Measurements from ENCODE around the gene TSSK3.
"Not testable (repeated sequence)": the region's sequence is repeated elsewhere in the genome, so short reads cannot be mapped to it uniquely, and the experiment has no call there.

Gene TSSK3

DNA sequence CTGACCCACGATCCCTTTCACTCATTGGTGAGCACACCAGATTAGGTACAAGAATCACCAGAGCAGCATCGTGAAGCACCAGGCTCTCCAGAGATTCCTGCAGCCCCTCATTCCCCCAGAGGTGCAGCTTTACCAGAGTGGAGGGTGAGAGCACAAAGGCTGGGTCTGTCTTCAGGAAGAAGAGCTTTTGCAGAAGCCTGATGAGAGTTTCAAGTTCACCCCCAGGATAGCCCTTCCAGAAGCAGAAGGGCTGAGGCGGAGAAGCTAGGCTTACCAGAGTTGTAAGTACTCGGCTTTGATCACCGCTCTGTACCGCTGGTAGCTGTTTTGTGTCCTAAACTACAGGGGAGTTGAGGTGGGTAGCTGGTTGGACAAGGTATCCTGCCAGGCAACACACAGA lies 3.1 kb downstream of the TSSK3 start:
- DNase-seq = no peak

DNA sequence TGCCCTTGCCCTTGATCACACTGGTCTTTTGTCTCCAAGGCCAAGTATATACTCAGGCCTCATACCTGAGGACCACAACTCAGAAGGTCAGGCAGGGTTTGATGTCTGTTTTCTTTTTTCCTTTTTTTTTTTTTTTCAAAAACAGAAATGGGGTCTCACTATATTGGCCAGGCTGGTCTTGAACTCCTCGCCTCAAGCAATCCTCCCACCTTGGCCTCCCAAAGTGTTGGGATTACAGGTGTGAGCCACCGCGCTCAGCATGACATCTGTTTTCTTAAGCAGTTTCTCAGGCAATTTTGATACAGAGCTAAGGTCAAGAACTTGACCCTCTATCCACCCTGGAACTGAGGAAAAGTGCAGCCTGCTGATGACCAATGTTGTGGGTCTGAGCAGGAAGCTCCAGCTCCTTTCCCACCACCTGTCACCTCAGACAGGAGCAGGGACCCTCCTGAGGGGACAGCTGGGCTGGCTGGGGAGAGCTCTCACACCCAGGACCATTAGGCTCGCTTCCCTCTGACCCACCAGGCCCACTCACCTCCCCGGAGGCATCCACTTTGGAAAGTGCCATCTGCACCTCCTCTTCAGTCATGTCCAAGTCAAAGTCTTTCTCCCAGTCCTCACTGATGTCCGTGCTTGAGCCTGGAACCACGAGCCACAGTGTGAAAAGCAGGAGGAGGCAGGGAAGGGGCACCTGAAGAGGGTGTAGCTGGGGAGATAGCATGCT lies 5.7 kb downstream of the TSSK3 start:
- no peak for DNase-seq

DNA sequence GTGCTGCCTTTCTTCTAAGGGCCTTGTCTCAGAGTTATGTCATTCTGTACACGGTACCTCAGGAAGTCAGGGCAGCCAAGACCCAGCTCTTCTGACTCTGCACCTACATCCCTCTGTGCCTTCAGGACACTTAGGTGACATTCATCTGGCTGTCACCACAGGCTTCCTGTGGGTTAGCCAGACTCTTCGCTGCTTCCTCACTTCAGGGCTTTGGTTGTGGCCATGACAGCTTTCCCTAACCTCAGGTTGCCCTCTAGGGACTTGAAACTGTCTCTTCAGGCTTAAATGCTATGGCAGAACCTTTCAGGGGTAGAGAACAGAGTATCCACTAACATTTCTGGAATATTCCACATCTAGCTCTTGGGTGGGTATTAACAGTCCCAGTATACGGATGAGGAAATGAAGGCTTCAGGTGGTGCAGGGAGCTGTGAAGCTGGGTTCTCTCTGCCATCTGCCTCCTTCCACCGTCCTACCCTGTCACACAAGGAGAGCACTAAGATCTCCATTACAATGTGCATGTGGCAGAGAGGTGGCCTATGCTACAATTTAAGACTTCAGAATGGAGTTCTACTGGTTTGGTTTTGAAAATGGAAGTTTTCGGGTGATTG lies 9.9 kb downstream of the TSSK3 start:
- peak; percentile 81 for DNase-seq

DNA sequence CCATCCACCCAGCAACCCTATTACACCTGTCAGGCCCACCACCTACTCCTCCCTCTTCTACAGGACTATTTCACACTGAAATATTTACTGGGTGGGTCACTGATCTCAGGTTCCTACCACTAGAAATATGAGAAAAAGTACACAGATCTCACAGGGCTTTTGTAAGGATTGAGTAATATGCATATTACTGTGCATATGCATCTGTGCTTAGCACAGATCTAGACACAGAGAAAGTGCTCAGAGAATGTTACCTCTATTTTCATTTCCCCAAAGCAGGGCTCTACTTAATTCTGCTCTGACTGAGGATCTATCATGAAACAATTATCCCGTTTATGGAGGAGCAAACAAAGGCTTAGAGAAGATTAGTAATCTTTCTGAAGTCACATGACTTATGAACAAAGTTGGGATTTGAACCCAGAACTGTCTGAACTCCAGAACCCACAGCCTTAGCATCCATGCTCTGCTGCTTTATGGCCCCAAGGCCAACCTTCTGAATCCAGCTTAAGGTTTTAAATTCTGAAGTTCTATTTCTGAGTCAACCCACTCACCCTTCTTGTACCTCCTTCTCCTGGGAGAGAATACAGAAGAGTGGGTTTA lies 11.8 kb downstream of the TSSK3 start:
- no peak for DNase-seq

DNA sequence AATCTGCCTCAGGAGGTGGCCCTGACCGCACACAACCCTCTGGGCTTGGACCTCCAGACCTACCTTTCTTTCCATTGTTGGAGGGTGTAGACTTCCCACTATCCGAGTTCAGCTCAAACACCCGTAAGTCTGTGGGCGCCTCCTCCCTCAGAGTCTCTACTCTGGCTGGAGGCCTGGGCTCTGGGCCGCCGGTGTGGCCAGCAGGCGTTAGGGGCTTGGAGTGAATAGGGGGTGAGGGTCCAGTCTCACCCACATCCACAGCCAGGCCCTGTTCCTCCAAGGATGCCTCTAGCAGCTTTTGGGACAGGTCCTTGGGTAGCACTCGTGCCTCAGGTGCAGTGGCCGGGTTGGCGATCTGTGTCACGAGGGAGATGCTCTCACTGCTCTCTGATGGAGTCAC lies 13.9 kb downstream of the TSSK3 start:
- no peak for DNase-seq

DNA sequence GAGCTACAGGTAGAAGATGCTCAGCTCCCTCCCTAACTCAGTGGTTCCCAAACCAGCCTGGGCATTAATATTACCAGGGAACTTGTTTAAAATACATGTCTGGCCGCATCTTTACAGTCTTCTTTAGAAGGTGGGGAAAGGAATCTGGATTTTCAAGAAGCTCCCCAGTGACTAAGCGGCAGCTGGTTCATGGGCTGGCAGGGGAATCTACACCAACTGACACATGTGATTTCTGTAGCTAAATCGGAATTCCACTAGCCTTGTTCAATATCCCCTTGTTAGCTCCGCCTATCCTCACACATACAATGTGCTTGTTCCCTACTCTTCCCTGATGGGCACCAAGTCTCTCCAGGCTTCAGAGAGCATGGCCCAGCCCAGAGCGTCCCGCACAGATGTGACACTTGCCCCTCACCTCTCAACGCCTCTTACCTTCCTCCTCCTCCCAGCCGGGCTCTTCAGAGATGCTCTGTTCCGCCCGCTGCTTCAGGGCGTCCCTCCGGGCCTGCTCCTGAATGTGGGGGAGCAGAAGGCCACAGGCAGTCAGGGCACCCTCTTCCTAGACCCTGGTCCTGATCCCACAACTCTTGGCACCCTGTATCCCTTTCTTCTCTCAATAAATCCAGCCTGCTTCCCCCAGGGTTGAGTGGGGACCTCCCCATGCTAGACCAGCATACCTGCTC lies 15.3 kb downstream of the TSSK3 start:
- DNase-seq = no peak

DNA sequence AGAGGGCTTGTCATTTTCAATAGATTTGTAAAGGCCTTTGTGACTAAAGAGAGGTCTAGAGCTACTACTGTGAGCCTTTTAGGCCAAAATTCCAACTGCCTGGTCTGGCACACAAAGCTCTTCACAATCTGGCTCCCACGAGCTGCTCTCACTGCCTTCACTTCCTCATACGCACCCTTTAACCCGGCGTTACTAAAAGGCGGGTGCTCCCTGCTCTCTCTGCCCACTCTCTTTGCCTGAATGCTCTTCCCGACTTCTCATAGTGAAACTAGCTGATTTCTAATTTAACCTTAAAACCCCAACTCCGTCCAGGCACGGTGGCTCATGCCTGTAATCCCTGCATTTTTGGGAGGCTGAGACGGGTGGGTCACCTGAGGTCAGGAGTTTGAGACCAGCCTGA lies 17.7 kb downstream of the TSSK3 start:
- DNase-seq = no peak

DNA sequence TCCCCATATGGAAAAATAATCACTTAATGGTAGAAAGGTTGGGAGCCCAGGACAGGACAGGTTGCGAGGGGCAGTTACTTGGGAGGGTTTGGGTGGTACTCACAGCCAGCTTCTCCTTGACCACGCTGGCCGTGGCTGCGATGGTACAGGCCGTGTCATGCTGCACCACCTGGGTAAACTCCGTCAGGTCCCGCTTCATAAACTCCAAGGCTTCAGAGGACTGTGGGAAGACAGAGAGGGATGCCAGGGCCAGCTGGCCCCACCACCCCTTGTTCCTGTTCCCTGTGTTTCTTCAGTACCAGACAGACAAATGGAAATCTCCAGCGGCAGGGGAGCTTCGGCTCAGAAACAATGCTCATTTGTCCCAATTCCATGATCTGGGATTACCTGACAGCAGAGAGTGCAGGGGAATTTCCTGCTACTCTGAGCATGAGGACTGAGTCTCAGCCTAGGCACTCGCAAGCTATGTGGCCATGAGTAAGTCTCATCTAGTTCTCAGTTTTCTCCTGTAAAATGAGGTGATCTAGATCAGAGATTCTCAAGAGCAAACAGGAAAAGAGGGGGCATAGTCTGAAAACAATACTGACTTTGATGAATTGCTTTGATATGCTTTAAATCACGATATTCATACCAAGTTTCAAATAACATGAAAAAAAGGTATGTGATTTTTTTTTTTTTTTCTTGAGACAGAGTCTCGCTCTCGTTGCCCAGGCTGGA lies 24.5 kb downstream of the TSSK3 start:
- DNase-seq = no peak

DNA sequence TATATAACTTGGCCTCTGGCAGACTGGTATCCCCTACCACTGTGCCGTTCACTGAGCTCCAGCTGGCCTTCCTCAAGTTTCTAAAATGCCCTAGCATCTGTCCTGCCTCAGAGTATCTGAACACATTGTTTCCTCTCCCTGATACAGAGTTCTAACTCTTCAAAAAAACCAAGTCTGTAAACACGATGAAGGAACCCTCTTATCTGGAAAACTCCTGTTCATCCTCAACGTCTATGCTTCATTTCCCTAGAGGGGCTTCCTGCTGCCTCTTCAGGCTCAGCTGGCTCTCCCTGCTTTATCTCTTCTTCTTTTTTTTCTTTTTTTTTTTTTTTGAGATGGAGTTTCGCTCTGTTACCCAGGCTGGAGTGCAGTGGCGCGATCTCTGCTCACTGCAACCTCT lies 26.3 kb downstream of the TSSK3 start:
- DNase-seq = no peak

DNA sequence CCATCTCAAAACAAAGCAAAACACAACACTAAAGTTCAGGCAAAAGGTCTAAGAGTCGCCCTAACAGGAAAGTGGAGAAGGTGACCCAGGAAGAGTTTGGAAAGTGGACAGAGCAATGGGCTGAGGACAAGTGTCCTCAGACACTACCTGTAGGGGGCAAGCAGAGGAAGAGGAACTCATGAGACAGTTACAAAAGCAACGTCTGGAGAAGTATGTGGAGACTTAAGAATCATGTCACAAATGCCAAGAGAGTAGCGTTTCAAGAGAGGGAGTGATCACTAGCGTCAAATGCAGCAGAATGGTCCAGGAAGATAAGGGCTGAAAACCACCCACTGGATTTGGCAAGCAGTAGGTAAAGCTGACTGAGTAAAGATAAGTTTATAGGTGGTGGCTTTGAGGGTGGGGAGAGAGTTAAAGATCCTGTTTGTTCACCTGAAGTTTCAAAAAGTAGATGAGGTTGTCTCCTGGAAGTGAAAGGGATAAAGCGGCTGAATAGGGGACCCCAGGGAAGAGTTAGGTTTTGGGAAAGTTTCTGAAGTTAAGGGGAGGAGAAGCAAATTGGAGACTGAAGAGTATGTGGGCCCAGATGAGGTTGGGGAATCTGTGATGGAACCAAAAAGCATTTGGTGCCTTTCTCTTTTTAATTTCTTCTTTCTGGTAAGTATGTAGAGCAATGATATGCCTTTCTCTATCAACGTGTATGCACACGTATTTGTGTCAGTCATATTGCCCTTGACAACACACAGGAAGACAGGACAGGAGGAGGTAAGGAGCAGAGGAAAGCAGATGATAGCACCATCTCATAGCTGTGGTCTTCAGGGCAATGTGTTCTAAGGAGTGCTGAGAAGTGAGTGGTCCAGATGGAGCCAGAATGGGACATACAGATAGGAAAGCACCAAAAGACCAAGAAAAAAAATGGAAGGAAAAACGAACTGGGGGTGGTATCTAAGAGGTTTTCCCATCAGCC lies 28.8 kb downstream of the TSSK3 start:
- no peak for DNase-seq

DNA sequence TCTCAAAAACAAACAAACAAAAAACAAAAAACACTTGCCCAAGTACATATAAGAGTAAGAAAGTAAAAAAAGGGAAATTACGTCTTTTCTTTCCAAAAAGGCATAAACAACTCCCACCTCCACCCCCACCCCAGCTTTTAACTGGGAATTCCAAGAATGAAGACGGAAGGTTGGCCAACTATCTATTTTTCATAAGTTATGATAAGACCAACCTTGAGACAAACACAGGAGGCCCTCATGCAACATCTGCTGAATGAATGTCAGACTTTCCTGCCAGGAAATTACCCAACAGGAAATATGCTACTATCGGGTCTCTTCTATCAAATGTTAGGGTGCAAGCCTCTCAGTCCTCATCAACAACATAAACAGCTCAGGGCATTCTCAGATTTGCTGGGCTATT lies 30.0 kb downstream of the TSSK3 start:
- DNase-seq = no peak

DNA sequence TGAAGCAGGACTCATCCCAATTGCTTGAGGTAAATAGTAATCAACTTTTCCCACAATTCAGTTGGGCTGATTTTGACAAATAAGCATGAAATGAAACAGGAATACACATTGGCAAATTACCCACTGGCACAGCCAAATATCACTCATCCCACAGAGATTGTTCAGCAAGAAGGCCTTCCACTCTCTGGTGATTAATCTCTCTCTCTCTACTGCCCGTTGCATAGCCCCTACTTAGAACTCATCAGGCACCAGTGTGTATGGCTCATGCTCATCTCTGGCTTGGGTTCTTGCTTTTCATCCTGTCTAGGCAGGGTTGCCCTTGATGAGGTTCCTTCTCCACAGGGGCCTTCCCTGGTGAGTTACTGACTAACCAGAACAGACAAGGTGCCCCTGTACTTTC lies 30.8 kb downstream of the TSSK3 start:
- no peak for DNase-seq

DNA sequence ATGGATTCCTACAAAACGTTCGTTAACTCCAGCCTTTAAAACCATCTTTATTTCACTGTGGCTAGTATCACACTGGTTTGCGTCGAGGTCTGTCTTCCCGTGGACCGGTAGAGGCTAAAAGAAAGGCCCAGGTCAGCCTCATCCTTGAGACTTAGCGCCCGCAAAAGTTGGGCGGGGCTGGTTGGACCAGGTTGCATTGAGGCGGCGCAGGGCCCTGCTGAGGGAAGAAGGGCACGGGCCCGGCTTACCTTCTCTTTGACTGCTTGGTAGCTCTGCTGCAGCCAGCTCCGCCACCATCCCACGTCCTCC lies 31.4 kb downstream of the TSSK3 start:
- peak; percentile 47 for DNase-seq

DNA sequence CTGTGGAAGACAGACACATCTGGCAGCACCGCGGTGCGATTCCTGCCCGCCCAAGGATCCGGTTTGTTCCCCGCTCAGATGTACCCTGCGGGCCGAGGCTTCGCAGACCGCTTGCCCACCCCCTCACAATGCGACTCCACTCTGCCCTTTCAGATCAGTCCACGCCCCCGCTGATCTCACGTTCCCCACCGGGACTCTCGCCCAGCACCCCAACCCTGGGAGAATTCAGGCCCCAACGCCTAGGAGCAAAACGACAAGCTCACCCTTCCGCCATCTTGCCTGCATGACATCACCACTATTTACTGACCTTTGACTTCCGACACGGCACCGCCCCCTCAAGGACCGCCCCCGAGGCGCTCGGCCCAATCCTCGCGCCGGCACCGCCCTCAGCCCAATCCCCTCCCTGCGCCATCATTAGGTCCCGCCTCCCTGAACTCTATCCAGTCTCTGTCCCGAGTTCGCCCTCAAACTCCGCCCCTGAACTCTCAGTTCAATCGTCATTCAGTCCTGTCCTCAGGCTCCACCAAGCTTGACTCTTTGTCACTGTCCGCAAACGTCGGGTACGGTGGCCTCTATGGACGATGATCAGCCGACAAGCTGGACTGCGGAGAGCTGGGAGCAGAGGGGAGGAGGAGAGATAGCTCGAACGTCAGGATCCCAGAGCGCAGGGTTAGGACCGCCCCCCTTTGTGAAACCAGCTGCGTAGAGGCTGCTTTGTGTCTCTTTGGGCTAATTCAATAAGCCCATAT lies 32.0 kb downstream of the TSSK3 start, which contains the start of gene BSDC1:
Gene BSDC1 (minus strand): TSS at position 301 of the 749 bp plus-strand sequence. CDS start 27 bp downstream, at position 274.
- DNase-seq = peak; percentile 99

DNA sequence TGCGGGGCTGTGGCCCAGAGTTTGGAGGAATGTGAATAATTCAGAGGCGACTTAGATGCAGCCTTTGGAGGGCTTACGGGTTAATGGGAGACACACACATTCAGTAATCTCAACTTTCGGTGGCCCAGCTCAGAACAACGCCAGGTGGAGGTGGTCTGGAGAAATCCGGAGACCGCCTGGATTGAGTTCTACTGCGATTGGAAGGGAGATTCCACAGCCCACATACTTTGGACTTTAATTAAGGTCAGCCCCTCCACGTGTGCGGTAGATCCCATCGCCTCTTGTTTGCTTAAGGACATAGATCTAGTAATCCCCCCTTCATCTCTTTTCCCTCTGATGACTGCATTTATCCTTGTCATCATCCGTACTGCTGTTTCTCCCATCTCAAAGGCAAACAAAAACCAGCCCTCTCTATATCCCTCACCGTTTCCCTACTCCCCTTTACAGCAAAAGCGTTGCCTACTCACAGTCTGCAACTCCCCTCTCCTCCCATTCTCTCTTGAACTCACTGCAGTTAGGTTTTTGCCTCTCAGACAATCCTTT lies 32.6 kb downstream of the TSSK3 start:
- DNase-seq = no peak

DNA sequence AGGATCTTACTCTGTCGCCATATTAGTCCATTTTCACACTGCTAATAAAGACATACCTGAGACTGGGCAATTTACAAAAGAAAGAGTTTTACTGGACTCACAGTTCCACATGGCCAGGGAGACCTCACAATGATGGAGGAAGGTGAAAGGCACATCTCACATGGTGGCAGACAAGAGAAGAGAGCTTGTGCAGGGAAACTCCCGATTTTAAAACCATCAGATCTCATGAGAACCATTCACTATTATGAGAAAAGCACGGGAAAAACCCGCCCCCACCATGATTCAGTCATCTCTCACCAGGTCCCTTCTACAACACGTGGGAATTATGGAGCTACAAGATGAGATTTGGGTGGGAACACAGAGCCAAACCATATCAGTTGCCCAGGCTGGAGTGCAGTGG lies 34.2 kb downstream of the TSSK3 start:
- not testable (repeated sequence) for DNase-seq

DNA sequence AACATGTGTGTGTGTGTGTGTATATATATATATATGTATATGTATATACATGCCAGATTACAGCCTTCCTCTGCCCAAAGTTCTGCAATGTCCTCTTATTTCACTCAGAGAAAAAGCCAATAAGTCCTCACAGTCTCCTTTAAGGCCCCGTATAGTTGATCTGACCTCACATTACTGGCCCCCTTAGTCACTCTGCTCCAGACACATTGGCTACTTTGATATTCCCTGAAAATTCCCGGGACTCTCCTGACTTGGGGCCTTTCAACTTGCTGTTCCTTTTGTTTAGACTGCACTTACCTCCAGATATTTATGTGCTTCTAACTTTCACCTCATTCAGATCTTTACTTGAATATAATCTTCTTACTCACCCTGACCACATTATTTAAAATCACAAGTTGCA lies 36.1 kb downstream of the TSSK3 start:
- DNase-seq = no peak

DNA sequence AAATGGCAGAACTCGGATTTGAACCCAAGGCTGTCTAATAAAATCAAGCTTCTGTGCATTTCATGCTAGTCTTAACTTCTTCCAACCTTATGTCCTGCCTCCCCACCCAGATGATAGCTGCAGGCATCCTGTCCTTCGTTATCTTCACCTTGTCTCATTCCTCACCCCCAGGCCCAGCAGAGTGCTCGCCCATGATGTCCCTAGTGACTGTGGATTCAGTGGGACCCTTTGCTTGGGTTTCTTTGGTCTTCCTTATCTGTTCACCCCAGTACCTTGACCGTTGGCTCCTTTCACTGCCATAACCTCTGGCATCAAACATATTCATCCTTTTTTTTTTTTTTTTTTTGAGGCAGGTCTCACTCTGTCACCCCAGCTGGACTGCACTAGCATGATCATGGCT lies 37.5 kb downstream of the TSSK3 start:
- DNase-seq = no peak

DNA sequence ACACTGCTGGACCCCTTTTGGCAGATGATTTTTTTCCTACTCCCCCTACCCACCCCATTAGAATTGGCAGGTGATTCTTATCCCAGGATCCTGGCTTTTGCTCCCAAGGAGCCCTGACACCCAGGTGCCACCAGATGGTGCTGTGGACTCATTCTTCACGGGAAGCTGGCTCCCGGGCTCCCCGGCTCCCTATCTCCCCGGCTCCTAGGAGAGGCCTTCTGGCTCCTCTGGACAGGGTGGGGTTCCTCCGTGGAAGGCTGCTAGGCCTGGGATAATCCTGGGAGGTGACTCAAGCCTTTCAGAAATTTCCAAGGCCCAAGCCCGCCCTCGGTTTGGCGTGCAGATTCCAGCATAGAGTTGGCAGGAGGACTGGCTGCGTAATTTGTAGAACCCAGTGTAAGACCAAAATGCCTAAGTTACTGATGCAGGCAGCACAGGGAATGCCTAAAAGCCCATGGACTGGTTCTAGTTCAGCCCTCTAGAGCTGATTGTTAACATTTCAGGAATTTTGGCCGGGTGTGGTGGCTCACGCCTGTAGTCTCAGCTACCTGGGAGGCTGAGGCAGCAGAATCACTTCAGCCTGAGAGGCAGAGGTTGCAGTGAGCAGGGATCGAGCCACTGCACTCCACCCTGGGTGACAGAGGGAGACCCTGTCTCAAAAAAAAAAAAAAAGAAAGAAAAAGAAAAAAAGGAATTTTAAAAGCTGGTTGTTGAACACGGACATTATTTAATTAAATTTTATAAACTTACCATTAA lies 38.7 kb downstream of the TSSK3 start:
- DNase-seq = peak; percentile 55

DNA sequence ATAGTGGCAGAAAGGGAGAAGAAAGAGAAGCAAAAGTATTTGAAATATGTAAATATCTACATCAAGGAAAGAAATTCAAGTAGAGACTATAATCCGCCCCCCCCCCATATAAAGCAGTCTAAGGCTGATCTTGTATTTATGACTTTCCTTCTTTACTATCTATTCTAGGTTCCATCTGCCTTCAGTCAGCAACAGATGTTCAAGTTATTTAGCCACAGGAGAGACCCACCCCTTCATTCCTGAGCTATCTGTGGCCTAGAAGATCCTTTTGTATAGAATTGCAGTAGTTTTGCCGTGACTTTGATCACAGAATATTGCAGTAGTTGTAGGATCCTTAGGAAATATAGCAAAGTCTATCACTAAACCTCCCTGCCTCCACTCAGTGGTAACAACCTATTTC lies 42.6 kb downstream of the TSSK3 start:
- no peak for DNase-seq

All from CD4-positive, alpha-beta T cell treated with Interleukin-10 for 1 hour (primary cell).